ENCODE measurements around the gene CCR1.
"Not testable (repeated sequence)": the region's sequence is repeated elsewhere in the genome, so short reads cannot be mapped to it uniquely, and the experiment has no call there.

The CCR1 gene

GRCh38 chr3:46209746-46210470 lies 1.8 kb upstream of the CCR1 start:
- DNase-seq, result no peak

- no peak for DNase-seq
These were observed 940 bp upstream of the CCR1 start for GRCh38 chr3:46209053-46209452.

- not testable (repeated sequence) for DNase-seq
These were observed 599 bp downstream of the CCR1 start for GRCh38 chr3:46207514-46207913.

GRCh38 chr3:46206282-46207015 lies 1.7 kb downstream of the CCR1 start:
- no peak for DNase-seq

- no peak for DNase-seq
These were observed 2.7 kb downstream of the CCR1 start for GRCh38 chr3:46205286-46205960.

- no peak for DNase-seq
These were observed 4.4 kb downstream of the CCR1 start for GRCh38 chr3:46203681-46204080.

- no peak for DNase-seq
These were observed 5.6 kb downstream of the CCR1 start for GRCh38 chr3:46202535-46202934.

GRCh38 chr3:46200790-46201189 lies 7.3 kb downstream of the CCR1 start:
- DNase-seq, result no peak

- no peak for DNase-seq
These were observed 7.9 kb downstream of the CCR1 start for GRCh38 chr3:46200211-46200610.

- no peak for DNase-seq
These were observed 11.7 kb downstream of the CCR1 start for GRCh38 chr3:46196261-46196957.

- no peak for DNase-seq
These were observed 13.1 kb downstream of the CCR1 start for GRCh38 chr3:46194868-46195553.

GRCh38 chr3:46193436-46193835 lies 14.7 kb downstream of the CCR1 start:
- no peak for DNase-seq

- DNase-seq, result no peak
These were observed 15.2 kb downstream of the CCR1 start for GRCh38 chr3:46192939-46193338.

- no peak for DNase-seq
These were observed 16.4 kb downstream of the CCR1 start for GRCh38 chr3:46191730-46192129.

GRCh38 chr3:46188708-46189107 lies 19.4 kb downstream of the CCR1 start:
- DNase-seq, result no peak

GRCh38 chr3:46187876-46188275 lies 20.2 kb downstream of the CCR1 start:
- DNase-seq, result no peak

GRCh38 chr3:46187341-46187700 lies 20.8 kb downstream of the CCR1 start:
- no peak for DNase-seq

GRCh38 chr3:46186471-46187340 lies 21.4 kb downstream of the CCR1 start:
- no peak for DNase-seq

GRCh38 chr3:46184469-46184868 lies 23.6 kb downstream of the CCR1 start:
- DNase-seq, result no peak

GRCh38 chr3:46183330-46183729 lies 24.8 kb downstream of the CCR1 start:
- DNase-seq, result no peak

- no peak for DNase-seq
These were observed 39.3 kb downstream of the CCR1 start for GRCh38 chr3:46168583-46169345.
